Right lung (tissue), 5 donors: ENCODE measurements around the gene SLC17A7. TPM values are rescaled to one million over a fixed set of nuclear protein-coding genes. Genes with fewer than 3 reads are reported as not detected.
"Not testable (repeated sequence)": the region's sequence is repeated elsewhere in the genome, so short reads cannot be mapped to it uniquely, and the experiment has no call there.

Experiments
- DNase-seq, 2 donors: peaks; one replicate each; pipeline ENCODE4 v3.0.0-alpha.2; 2013
- polyA plus RNA-seq, 5 donors: library from polyadenylated mRNA; unstranded; fragments of 120-200 nt; gene quantifications; one replicate each; pipeline versions ENCODE4 v1.2.1 to v1.2.3, GENCODE V29; 2013; ENCODE audit warnings: inconsistent platforms in 1 of 5, low replicate concordance in 1 of 5; ENCODE audit not compliant: insufficient read length in 5 of 5, insufficient read depth in 1 of 5

Gene SLC17A7
- polyA plus RNA-seq, 5 donors, result 0.31 to 0.51 (median 0.34) TPM

DNA sequence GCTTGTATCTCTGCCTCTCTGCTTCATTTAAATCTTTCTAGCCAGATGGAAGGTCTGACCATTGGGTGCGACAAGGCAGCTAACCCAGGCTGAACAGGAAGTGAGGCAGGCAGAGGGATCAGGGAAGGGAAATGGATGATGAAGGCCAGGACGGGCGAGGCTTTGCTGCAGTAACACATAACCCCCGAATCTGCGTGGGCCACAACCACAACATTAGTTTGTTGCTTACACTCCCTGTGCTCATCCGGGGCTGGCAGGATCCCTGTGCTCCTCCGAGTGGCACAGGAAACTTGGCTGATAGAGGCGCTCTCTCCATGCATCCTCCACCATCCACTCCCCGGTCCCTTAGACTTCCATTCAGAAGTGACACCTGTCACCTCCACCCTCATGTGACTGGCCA lies 31.6 kb upstream of the SLC17A7 start:
- no peak for DNase-seq

DNA sequence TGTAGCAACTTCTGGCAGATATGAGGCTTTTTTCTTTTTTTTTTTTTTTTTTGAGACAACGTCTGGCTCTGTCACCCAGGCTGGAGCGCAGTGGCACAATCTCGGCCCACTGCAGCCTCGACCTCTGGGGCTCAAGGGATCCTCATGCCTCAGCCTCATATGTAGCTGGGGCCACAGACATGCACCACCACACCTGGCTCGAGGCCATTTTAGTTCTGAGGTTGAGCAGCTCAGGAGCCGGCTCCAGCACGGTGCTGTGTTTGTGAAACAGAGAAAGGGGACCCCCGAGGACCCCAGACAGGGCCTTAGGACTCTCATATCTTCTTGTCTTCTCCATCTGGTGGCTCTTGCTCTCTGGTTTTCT lies 29.3 kb upstream of the SLC17A7 start:
- no peak for DNase-seq

DNA sequence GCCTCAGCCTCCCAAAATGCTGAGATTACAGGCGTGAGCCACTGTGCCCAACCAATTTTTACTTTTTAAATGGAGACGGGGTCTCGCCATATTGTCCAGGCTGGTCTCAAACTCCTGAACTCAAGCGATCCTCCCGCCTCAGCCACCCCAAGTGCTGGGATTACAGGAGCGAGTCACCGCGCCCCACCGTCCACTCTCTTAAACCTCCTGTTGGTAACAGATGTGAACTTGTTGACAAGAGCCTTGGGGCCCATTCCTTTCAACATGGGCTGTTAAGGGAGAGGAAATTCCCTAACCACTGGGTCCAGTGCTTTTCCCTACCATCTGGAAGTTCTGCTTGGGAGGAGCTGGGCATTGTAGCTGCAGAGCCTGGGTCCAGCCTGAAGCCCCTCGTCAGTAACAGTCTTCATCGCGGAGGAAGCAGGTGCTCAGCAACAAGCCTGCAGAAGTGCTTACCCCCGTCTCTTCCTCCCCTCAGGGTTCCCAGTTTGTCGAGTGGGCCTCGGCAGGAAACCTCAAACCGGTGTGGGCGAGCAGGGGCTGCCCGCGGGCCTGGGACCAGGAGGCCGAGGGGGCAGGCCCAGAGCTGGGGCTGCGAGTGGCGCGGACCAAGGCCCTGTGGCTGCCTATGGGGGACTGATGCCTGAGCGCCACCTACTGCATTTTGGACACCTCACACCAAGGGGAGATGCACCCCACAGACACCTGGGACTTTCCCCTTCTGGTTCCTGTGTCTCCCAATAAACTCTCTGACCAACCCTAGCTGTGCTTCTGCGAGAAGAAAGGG lies 28.7 kb upstream of the SLC17A7 start:
- DNase-seq, result no peak

DNA sequence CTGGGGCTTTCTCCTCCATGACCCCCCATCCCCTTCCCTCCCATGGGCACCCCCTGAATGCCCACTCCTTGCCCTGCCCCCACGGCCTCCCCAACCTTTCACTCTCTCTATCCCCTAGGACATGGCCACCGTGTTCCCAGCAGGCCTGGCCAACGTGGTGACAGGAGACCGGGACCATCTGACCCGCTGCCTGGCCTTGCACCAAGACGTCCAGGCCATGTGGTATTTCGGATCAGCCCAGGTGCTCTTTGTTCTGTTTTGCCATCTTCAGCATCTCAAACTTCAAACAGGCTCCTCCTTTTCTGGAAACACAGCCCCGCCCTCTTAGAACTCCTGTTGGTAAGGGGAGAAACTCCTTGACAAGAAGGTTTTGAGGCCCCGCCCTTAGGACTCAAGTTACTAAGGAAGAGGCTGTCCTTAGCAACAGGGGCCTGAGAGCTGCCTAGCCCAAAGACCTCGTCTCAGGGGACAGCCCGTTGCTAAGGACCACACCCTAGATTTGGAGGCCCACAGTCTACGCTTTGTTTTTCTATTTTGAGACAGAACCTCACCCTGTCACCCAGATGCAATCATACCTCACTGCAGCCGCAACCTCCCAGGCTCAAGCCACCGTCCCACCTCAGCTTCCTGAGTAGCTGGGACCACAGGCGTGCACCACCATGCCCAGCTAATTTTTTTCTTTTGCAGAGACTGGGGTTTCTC lies 27.6 kb upstream of the SLC17A7 start:
- no peak for DNase-seq

DNA sequence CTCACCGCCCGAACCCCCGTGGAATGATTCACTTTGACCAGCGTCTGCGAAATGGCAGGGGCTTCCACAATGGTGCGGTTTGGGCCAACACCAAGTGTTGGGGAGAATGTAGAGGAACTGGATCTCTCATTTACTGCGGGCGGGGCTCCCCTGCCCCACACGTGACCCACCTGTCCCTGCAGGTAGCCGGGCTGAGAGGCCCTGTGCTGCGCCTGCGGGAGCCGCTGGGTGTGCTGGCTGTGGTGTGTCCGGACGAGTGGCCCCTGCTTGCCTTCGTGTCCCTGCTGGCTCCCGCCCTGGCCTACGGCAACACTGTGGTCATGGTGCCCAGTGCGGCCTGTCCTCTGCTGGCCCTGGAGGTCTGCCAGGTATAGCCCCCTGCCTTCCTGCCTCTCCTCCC lies 26.9 kb upstream of the SLC17A7 start:
- no peak for DNase-seq

DNA sequence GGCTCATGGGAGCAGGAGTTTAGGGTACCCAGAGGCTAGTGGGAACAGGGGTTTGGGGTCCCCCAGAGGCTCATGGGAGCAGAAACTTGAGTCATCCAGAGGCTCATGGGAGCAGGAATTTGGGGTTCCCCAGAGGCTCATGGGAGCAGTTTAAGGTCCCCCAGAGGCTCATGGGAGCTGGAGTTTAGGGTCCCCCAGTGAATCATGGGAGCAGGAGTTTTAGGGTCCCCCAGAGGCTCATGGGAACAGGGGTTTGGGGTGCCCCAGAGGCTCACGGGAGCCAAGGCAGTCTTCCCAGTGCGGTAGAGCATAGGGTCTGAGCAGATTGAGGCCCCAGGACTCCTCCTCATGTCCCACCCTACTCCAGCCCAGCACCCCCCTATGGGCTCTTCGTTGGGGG lies 24.0 kb upstream of the SLC17A7 start:
- no peak for DNase-seq

DNA sequence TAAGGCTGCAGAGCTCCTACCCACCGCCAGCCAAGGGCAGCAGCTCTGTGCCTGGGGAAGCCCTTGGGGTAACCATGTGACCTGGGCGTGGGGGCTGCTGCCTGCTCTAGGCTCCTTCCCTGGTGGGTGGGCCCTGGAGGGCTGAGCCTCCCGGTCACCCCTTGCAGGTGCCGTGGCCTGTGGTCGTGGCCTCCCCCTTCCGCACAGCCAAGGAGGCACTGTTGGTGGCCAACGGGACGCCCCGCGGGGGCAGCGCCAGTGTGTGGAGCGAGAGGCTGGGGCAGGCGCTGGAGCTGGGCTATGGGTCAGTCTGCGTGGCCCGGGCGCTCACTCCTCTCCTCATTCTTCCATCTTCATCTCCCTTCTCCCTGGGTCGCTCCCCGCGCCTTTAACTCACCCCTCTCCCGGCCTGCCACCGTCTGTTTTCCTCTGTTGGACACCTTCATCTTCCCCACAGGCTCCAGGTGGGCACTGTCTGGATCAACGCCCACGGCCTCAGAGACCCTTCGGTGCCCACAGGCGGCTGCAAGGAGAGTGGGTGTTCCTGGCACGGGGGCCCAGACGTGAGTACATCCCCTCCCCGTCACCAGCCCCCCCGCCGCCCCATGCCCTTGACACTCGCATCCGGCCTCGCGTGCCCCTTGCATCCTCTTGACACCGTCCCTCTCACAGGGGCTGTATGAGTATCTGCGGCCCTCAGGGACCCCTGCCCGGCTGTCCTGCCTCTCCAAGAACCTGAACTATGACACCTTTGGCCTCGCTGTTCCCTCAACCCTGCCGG lies 22.8 kb upstream of the SLC17A7 start:
- no peak for DNase-seq

DNA sequence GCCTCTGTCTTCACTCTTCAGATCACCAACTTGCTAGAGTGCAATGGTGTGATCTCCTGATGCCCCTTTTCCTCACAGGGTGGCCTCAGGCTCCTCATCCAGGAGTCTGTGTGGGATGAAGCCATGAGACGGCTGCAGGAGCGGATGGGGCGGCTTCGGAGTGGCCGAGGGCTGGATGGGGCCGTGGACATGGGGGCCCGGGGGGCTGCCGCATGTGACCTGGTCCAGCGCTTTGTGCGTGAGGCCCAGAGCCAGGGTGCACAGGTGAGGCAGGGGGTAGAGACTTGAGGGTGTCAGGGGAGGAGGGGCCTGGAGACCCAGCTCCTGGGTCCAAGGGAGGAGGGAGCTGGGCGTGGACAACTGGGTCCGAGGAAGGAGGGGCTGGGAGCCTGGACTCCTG lies 21.2 kb upstream of the SLC17A7 start:
- DNase-seq, result no peak

DNA sequence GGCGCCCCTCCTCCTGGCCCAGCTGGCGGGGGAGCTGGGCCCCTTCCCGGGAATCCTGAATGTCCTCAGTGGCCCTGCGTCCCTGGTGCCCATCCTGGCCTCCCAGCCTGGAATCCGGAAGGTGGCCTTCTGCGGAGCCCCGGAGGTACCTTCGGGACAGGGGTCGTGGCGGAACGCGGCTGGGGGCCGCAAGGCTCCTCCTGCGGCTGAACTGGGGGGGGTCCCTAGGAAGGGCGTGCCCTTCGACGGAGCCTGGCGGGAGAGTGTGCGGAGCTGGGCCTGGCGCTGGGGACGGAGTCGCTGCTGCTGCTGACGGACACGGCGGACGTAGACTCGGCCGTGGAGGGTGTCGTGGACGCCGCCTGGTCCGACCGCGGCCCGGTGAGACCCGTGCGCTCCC lies 20.3 kb upstream of the SLC17A7 start:
- no peak for DNase-seq

DNA sequence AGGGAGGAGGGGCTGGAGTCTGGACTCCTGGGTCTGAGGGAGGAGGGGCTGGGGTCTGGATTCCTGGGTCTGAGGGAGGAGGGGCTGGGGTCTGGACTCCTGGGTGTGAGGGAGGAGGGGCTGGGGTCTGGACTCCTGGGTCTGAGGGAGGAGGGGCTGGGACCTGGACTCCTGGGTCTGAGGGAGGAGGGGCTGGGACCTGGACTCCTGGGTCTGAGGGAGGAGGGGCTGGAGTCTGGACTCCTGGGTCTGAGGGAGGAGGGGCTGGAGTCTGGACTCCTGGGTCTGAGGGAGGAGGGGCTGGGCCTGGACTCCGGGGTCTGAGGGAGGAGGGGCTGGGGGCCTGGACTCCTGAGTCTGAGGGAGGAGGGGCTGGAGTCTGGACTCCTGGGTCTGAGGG lies 19.8 kb upstream of the SLC17A7 start:
- DNase-seq, result not testable (repeated sequence)

DNA sequence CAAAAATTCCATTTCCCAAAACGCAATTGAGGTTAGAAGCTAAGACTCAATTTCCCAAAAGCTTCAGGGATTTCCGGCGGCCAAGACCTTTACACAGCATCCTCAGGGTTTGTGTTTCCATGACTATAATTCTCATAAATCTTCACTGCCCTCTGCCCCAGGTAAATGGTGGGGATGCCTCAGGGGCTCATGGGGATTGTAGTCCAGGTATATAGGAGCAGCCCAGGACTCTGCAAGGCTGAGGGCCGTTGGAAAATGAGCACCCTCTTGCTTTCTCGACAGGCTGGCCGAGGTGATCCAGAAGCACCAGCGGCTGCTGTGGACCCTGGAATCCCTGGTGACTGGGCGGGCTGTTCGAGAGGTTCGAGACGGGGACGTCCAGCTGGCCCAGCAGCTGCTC lies 18.1 kb upstream of the SLC17A7 start:
- no peak for DNase-seq

DNA sequence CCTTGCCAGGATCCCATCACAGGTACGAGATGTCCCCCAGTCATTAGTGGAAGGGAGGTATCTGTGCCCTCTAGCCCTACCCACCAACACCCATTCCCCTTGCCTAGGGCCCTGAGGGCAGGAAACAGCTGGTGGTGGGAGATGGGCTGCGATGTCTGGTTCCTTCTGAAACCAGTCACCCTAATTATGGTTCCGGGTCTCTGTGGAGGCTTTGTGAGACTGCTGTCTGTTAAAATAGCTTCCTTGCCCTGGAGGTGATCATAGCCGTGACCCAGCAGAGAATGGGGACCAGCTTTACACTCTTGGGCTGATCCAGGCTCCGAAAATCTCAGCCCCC lies 17.2 kb upstream of the SLC17A7 start:
- DNase-seq, result no peak

DNA sequence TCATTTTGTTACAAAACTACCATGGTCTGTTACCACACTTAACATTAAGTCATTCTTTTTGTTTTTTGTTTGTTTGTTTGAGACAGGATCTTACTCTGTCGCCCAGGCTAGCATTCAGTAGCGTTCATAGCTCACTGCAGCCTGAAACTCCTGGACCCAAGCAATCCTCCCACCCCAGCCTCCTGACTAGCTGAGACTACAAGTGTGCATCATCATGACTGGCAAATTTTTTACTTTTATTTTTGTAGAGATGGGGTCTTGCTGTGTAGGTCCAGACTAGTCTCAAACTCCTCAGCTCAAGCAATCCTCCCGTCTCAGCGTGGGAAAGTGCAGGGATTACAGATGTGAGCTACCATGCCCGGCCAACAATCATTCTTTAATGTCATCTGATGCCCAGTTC lies 15.0 kb upstream of the SLC17A7 start:
- no peak for DNase-seq

DNA sequence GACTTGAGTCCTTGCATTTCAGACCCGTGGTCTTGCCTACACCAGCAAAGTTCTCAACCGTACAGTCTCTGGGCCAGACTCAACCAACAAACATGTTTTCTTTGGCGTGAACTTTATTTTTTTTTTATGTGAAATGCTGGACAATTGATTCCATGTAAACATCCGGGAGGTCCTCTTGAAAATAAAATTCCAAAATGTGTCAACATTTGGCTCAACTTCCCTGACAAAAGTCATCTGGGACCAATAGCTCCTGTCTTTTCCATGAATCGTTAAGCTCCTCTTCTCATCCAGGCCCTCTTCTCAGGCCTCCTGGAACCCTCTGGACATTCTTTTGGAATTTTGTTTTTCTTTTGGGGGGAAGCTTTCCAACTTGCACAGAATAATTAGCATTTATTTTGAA lies 14.4 kb upstream of the SLC17A7 start:
- DNase-seq, result peak; percentile 69 to 88

DNA sequence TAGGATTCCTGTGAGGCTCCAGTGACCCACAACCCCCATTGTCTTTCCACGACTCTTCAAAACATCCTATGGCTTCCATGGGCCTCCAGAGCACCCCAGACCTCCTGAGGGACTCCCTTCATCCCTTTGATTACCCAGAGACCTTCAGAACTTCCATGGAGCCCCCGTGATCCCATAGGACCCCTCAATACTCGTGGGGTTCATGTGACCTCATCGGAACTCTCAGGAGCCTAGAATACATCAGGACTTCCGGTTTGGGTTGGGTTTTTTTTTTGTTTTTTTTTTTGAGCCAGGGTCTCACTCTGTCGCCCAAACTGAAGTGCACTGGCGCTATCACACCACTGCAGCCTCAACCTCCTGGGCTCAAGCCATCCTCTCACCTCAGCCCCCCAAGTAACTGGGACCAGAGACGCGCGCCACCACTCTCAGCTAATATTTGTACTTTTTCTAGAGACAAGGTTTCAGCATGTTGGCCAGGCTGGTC lies 12.5 kb upstream of the SLC17A7 start:
- no peak for DNase-seq

DNA sequence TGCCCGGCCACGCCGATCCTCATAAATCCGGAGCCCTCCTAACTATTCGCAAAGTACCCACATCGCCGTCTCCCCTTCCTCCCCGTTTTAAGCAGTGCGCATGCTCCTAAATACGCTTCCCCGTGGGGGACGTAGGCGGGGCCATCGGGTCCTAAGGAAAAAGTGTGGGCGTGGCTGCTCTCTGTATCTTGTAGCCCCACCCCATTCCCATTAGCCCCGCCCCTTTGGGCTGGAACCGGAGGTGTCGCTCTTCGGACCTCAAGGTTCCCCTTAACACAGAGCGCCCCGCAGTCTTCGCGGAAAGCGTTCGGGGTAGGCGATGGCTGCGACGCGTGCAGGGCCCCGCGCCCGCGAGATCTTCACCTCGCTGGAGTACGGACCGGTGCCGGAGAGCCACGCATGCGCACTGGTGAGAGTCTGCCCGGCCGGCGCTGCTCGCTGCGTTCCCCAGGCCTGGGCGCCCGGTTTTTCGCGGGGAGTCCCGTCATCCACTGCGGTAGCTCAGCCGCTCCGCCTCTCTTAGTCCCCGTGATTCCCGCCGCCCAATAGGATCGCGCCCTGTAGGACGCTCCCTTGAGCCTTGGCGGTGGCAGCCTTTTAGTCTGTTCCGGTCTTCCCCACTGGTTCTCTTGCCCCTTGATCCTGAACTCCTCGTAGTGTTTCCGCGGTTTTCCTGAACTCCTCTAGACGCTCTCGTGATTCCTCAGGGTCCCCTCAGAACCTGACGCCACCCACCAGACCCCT lies 11.9 kb upstream of the SLC17A7 start, which contains the start of gene ALDH16A1:
ALDH16A1 (plus strand) TSS at position 213 of the 744 bp plus-strand sequence; CDS start at position 320, 107 bp downstream.
- DNase-seq, result peak; percentile 97 to 98

DNA sequence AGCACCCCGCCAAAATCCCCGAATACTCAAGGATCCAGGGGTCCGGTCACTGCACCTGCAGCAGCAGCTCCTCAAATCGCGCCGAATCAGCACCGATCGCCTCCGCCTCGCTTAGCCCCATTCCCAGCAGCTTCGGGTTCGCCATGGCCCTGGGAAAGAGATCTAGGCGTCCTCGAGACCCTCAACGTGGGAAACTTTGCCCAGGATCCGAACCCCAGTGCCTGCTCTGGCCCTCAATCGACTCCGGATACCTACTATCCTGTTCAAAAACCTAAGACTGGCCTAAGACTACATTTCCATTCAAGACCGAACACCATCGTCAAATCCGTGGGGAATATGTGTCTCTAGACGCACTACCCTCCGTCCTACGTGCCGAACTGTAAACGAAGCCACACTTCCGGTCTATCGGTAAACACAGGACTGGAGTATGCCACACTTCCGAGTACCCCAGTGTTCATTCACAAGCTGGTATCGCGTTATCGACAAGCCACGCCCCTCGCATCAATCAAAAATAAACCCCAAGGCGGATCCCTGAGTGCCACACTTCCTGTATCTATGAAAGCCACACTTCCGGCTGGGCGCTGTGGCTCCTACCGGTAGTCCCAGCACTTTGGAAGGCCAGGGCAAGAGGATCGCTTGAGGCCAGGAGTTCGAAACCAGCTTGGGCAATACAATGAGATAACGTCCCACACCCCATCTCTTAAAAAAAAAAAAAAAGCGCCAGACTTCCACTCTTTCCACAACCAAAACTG lies 10.3 kb upstream of the SLC17A7 start, which contains the start of gene PIH1D1:
PIH1D1 (minus strand) TSS at position 385 of the 752 bp plus-strand sequence; CDS start at position 145, 240 bp downstream.
- DNase-seq, result peak; percentile 96 to 98

DNA sequence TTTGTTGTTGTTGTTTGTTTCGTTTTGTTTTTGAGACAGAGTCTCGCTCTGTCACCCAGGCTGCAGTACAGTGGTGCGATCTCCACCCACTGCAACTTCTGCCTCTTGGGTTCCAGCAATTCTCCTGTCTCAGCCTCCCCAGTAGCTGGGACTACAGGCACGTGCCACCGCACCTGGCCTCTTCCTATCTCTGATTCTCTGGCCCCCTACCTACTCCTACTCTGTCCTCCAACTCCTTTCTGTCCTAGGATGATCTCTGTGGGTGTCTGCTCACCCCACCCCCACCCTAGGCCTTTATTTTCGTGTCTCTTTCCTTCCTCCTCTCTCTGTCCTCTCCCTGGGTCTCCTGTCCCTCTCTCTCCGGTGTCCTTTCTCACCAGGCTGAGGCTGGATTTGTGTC lies 9.1 kb upstream of the SLC17A7 start:
- DNase-seq, result no peak

DNA sequence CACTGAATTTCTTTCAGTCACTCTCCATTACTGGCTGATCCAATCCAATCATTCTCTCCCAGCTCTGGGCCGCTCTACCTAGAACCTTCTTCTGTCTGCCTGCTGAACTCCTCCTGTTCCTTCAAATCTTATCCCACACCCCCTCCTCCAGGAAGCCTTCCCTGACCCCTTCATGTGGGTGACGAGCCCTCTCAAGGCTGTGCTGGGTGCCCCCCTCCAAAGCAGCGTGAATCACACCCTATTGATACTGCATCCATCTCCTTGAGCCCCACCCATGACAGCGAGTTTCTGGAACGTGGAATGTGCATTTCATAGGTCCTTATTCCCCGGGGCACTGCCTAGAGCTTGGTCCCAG lies 7.1 kb upstream of the SLC17A7 start:
- no peak for DNase-seq

DNA sequence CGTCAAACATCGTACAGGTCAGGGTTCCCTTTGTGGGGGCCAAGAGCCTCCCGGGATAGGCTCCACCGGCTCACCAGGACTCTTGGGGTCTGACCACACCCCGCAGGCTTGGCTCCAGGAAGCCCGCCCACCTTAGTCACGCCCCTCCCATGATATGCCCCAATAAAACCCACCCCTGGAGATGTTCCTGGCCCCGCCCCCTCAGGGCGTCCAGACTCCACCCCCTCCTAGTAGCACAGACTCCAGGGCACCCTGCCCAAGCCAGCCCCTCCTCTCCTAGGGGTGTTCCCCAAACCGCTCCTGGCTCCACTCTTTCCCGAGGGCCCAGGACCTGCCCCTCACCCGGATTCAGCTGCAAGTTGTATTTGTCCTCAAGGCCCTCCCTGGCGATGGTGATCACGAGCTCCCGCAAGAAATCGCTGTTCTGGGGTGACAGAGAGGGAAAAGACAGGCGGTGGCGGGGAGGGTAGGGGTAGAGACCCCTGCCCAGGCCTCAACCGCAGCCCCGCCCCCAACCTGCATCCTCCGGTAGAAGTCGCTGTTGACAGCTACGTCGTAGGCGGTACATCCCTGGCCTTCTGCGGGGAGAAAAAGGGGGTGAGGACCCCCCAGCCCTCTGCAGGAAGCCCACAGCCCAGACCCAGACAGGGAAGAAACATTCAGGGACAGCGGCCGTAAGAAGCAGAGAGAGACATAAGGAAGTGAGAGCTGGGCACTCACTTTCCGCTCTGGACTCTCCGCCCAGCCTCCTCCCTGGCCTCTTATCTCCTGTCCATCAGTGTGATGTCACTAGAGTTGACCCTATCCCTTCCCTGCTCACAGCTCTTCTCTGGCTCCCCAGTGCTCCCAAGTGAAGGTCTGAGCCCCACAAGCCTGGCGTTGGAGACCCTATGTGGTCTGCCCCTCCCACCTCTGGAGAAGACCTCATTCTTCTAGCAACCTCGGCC lies 6.4 kb upstream of the SLC17A7 start:
- DNase-seq, result no peak
